Uterus (tissue), 2 donors: ENCODE data around the gene KRTAP3-1.
"Not testable (repeated sequence)": the region's sequence is repeated elsewhere in the genome, so short reads cannot be mapped to it uniquely, and the experiment has no call there.

Experiments
- POLR2A ChIP-seq, 2 donors: fragments of 450-650 bp; IDR thresholded peaks; one replicate each; pipeline ENCODE4 v1.6.1; 2016; ENCODE audit warnings: antibody characterized with exemption in 2 of 2, mild to moderate bottlenecking in 1 of 2, moderate library complexity in 1 of 2
- TF ChIP-seq, protein P1 (sequence below), 4 experiments: fragments of 200-600 bp in 2 of 4; fragments of 450-650 bp in 2 of 4; sonication (generic) in 2 of 4; IDR thresholded peaks; one replicate each; pipeline ENCODE4 v1.5.1; 2016 to 2019; ENCODE audit warnings: antibody characterized with exemption in 4 of 4, mild to moderate bottlenecking in 2 of 4, moderate library complexity in 1 of 4

DNA sequence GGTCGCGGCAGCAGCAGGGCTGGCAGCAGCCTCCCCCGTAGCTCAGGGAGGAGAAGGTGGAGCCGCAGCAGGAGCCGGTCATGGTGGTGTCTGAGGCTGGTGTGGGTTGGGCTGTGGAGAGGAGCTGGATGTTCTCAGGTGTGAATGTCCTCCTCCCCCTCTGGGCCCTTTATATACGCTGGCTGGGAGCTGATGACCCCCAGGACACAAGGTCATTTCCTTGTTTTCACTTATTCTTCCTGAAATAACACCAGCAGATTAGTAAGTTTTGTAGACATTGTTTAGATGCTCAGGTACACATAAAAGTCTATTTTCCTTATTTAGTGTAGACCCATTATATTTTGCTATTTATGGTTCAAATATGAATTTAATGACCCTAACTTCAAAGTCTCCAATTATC is 46.2 kb upstream of the KRTAP3-1 start, which contains the start of gene KRTAP2-2:
- TF ChIP-seq, protein P1, sequence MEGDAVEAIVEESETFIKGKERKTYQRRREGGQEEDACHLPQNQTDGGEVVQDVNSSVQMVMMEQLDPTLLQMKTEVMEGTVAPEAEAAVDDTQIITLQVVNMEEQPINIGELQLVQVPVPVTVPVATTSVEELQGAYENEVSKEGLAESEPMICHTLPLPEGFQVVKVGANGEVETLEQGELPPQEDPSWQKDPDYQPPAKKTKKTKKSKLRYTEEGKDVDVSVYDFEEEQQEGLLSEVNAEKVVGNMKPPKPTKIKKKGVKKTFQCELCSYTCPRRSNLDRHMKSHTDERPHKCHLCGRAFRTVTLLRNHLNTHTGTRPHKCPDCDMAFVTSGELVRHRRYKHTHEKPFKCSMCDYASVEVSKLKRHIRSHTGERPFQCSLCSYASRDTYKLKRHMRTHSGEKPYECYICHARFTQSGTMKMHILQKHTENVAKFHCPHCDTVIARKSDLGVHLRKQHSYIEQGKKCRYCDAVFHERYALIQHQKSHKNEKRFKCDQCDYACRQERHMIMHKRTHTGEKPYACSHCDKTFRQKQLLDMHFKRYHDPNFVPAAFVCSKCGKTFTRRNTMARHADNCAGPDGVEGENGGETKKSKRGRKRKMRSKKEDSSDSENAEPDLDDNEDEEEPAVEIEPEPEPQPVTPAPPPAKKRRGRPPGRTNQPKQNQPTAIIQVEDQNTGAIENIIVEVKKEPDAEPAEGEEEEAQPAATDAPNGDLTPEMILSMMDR (IDR thresholded peaks at IDR 0.05): not testable (repeated sequence)
- TF ChIP-seq POLR2A (IDR thresholded peaks at IDR 0.05): not testable (repeated sequence)
